IPS-18c (cell line): Measurements from ENCODE around the gene MGAT4B.

Experiments used
- H3K4me3 ChIP-seq: 2 replicates; pipeline ENCODE4 v1.7.0; 2013; ENCODE audit warnings: low read depth, mild to moderate bottlenecking, low read length, moderate library complexity; ENCODE audit not compliant: insufficient read depth
- H3K9me3 ChIP-seq: one replicate; pipeline ENCODE4 v1.6.1; 2013; ENCODE audit warnings: mild to moderate bottlenecking, low read length, moderate library complexity; ENCODE audit not compliant: control insufficient read depth, insufficient read depth

The MGAT4B gene

GRCh38 chr5:179829732-179830435, 23.2 kb upstream of the MGAT4B start:
- no peak overlapping the region for H3K4me3 ChIP-seq
- H3K9me3 ChIP-seq, result no peaks in the 10 kb centered on the region

DNA sequence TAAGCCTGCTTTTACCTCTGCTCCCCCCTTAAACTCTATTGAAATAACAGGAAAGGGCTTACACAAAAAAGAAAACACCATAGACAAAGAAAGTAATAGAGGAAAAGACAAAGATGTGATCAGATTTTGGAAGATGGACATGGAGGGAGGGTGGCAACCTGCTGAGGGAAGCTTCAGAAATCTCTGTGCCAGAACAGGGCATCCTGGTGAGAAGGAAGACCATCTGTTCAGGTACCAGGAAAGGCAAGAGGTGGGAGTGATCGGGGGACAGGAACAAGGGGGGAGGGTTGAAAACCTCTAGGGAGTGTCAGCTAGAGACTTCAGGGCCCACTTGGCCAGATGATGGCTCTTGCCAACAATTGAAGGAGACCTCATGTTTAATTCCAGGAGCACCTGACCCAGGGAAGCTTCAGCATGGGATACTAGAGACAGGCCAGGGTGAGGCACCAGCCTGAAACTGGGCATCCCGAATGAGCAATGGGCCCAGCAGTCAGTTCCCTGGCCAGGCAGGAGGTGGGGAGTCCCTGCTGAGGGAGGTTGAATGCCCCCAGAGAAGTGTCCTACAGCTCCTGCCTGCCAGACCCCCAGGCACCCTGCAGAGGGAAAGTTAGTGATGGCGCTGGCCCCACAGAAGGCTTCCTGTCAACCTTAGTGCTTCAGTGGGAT, 22.2 kb upstream of the MGAT4B start:
- Histone ChIP-seq H3K9me3 (no peaks in the 10 kb centered on the region), H3K4me3 (no peak overlapping the region)

GRCh38 chr5:179827680-179828079, 21.0 kb upstream of the MGAT4B start:
- Histone ChIP-seq H3K9me3 (no peaks in the 10 kb centered on the region), H3K4me3 (no peak overlapping the region)

DNA sequence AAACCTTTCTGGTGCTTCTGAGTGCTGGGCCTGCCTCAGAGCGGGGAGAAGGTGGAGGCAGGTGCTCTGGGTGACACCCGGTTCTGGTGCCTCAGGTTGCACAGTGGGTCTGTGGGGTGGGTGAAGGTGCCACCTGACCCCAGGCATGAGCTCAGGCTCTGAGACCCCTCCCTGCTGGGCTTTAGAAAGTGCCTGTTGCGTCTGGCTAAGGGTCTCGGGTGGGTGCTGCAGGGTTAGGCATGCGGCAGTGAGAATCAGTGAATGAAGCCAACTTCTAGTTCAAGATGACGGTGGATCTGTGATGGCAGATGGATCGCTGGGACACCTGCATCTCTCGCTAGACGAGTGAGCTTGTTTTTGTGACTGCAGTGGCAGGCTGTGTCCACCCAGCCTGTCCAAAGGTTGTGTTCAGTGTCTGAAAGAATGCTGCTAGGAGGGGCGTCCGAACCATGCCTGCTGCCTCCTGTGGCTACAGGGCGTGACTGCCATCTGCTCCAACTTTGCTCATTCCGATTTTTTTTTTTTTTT, 19.1 kb upstream of the MGAT4B start:
- no peak overlapping the region for H3K4me3 ChIP-seq
- no peaks in the 10 kb centered on the region for H3K9me3 ChIP-seq

GRCh38 chr5:179824745-179825112, 18.1 kb upstream of the MGAT4B start:
- Histone ChIP-seq H3K9me3 (no peaks in the 10 kb centered on the region), H3K4me3 (no peak overlapping the region)

- H3K9me3 ChIP-seq, result no peaks in the 10 kb centered on the region
- no peak overlapping the region for H3K4me3 ChIP-seq
These were observed 17.5 kb upstream of the MGAT4B start for GRCh38 chr5:179823937-179824744.

DNA sequence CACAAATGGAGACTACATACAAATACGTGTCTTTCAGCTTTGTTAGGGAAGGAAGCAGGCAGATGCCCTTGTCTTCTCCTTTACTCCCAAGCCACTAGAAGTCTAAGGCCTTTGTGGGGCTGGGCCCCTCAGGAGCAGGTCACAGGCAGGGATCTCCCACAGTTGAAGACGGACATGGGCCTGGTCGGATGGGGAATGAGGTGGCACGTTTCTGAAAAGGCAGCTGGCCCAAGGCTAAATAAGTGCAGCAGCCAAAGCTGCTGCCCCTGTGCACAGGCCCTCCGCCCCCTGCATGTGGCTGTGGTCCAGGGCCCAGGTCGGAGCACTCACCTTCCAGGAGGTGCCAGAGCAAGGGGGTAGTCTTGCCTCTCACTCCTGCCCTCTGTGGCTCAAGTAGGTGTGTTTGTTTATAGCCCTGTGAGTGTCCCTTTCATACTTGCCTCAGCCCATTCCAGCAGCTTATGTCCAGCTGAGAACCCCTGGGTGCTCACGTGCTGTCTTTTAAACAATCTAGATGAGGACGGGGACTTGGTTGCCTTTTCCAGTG, 15.9 kb upstream of the MGAT4B start:
- peak overlapping the region; percentile 10; the same call in 1 of the 2 replicates for H3K4me3 ChIP-seq
- no peaks in the 10 kb centered on the region for H3K9me3 ChIP-seq

- H3K9me3 ChIP-seq, result no peaks in the 10 kb centered on the region
- peak overlapping the region; percentile 95; the same call in 1 of the 2 replicates for H3K4me3 ChIP-seq
These were observed 15.4 kb upstream of the MGAT4B start for GRCh38 chr5:179822059-179822432.

- no peaks in the 10 kb centered on the region for H3K9me3 ChIP-seq
- H3K4me3 ChIP-seq, result peak overlapping the region; percentile 95
These were observed 14.8 kb upstream of the MGAT4B start for GRCh38 chr5:179821298-179822058.

DNA sequence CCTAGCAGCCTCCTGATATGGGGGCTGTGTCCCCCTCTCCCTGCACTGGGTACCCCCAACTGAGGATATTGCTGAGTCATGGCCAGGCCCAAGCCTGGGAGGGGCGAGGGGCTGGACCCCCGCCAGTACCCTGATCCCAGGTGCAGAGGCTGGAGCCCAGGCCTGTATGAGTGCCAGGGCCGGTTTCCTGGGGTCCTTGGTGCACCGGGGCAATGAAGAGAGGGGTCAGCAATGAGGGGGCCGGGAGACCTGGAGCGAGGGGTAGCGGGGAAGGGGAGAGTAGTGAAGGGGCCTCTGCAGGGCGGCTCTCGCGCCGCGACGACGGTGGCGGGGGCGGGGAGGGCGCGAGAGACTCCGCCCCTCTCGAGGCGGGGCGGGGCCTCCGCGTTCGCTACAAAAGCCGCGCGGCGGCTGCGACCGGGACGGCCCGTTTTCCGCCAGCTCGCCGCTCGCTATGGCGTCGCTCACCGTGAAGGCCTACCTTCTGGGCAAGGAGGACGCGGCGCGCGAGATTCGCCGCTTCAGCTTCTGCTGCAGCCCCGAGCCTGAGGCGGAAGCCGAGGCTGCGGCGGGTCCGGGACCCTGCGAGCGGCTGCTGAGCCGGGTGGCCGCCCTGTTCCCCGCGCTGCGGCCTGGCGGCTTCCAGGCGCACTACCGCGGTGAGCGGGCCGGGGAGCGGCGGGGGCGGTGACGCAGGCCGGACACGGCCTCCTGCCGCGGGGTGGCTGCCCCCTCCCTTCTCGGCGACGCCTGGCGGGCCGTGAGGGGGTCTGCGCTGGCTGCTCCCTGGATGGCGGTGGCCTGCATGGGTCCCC, 14.0 kb upstream of the MGAT4B start, which contains the start of gene SQSTM1:
TSS of gene SQSTM1 (plus strand) at position 423 of the 815 bp plus-strand sequence. CDS start at position 455, 32 bp downstream.
- Histone ChIP-seq H3K4me3 (peak within 1 kb of the TSS; percentile 95), H3K9me3 (no peaks in the 10 kb centered on the region)

DNA sequence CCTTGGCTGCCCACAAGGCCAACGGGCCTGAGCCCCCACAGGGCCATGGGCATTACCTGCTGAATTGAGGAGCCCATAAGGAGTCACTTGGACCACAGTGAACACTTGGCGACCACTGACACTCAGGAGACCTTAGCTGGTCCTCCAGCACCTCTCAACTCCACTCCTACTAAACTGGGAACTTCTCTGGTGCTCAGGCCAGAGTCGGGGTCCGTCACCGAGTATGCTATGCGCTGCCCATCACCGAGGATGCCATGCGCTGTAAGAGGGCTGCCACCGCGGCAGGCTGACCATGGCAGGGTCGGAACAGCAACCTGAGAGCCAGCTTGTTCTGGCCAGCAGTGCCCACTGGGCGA, 13.4 kb upstream of the MGAT4B start:
- Histone ChIP-seq H3K4me3 (no peak overlapping the region), H3K9me3 (no peaks in the 10 kb centered on the region)

DNA sequence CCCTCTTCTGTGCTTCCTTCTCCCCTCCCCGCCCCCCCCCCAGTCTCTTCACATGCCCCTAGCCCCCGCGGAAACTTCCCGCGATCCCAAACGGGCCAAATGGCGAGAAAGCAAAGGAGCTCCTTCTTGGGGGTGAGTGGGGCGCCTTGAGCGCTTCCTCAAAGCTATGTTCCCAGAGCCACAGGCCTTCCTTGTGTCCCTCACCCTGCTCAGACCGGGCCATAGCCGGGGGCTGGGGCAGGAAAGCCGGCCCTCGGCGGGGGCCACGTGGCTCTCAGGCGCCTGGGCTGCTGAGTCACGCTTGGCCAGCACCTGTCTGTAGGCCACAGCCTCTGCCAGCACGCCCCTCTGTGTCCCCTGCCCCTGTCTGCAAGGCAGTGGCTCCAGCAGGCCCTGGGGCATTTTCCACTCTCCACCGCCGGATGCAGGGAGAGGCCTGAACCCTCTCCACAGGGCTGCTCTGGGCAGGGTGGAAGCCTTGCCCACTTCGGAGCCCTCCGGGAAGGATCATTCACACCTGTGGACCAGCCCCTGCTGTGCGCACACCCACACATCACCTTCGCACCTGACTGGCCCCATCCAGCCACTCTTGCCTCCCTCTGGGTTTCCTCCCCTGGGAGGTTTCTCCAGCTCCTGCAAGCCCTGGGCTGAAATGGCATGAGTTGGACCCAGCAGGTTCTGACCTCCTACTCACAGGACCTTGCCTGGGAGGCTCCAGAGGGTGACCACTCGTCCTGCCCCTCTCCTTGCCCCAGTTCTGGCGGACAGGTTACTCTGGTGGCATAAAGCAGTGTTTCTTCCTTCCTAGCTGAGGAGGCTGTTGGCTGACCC, 12.8 kb upstream of the MGAT4B start:
- no peaks in the 10 kb centered on the region for H3K9me3 ChIP-seq
- peak overlapping the region; percentile 31; the same call in 1 of the 2 replicates for H3K4me3 ChIP-seq

DNA sequence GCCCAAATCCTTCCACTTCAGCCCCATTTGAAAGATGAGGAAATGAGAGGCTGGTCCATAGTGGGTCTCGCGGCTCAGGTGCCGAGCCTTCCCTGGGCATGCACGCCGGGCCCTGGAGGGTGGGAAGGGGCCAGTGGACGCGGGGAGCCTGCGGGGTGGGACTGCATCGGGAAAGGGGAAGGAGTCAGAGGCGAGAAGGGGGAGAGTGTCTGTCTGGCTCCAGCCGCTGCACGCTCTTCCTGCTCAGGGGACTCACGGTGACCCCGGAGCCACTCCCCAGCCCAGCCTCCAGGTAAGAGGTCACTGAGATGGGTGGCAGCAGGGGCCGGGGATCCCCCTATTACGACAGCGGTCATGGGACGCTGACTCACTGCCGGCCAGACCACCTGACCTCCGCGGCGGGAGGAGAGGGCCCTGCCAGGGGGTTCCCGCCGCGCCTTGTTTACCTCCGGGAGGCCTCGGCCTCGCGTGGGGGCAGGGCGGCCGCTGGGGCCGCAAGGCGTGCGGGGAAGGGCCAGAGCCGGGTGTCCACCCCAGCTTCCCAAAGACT, 12.2 kb upstream of the MGAT4B start:
- H3K4me3 ChIP-seq, result peak overlapping the region; percentile 31
- H3K9me3 ChIP-seq, result no peaks in the 10 kb centered on the region

DNA sequence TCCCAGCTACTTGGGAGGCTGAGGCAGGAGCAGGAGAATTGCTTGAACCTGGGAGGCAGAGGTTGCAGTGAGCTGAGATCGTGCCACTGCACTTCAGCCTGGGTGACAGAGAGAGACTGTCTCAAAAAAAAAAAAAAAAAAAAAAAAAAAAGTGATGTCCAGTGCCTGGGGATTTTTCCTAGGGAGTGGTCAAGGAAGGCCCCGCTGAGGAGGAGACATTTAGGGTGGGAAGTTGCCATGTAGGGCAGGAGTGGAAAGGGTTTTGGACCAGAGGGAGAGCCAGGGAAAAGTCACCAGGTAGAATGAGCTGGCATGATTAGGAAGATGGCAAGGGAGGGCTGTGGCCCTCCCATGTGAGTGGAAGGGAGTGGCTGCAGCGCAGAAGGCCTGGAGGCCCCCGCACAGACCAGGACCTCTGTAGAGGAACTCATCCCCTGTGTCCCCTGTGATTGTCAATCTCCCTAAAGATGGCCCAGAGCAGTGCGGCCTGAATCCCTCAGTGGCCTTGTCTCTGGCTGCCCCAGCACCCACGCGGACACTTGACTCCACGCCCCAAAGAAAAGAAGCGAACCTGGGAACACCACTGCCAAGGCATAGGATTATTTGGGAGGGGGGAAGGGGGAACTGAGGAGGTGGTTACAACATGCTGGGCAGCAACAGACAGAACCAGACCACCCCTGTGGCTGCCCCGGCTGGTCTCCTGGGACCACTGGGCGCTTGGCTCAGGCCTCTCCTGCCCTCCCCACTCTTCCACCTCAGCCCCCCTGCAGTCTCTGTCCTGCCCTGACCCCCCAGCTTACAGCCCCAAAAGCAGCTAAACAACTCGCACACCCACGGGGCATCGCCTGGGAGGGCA, 11.5 kb upstream of the MGAT4B start:
- Histone ChIP-seq H3K9me3 (no peaks in the 10 kb centered on the region), H3K4me3 (peak overlapping the region; percentile 31)
